HG03460 (cell line): ENCODE results near the gene IFI27L1.
A peak's percentile ranks its signal among the peaks of the same experiment; 100 is the strongest.

Experiments used
- ATAC-seq: cut with Tn5 transposase; IDR thresholded peaks from one replicate; pipeline ENCODE4 v1.9.1; 2021; ENCODE audit not compliant: unreplicated experiment

IFI27L1 gene

DNA sequence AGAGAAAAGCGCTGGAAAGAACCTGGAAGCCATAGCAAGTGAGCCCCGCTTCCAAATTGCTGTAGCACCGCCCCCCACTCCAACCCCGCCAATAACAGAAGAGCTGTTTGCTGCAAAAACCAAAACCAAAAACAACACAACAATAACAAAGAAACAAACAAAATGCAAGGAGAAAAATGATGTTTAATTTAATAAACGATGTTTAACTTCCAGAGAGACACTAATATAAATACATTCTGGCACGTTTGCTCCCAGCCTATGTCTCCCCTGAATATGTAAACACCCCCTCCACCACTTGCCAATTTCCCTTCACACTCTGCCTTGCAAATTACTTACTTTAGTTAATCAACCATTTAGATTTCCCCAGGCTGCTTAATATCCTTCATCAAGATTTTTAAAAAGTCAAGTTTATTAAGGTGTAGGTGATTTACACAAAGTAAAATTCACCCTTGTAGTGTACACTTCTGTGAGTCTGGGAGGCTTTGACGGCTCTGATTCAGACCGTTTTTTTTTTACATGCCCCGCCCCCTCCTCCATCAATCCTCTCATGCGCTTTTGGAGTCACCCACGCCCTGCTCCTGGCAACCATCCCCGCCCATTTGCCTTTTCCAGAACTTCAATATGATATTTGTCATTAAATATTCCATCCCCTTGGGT lies 48.8 kb downstream of the IFI27L1 start:
- no peak for ATAC-seq

- ATAC-seq, result no peak
Observed at GRCh38 chr14:94132285-94132887, 51.3 kb downstream of the IFI27L1 start.

DNA sequence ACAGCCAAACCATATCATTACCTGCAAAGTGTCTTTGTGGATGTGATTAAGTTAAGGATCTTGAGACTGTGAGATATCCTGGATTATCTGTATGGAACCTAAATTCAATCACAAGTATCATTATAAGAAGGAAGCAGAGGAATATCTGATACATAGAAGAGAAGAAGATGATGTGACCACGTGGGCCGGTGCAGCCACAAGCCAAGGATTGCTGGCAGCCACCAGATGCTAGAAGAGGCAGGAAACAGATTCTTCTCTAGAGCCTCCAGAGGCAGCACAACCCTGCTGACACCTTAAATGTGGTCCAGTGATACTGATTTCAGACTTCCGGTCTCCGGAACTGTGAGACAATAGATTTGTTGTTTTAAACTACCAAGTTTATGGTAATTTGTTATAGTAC lies 54.4 kb downstream of the IFI27L1 start:
- ATAC-seq, result no peak

GRCh38 chr14:94136575-94137331 lies 55.6 kb downstream of the IFI27L1 start:
- ATAC-seq, result peak; percentile 87

DNA sequence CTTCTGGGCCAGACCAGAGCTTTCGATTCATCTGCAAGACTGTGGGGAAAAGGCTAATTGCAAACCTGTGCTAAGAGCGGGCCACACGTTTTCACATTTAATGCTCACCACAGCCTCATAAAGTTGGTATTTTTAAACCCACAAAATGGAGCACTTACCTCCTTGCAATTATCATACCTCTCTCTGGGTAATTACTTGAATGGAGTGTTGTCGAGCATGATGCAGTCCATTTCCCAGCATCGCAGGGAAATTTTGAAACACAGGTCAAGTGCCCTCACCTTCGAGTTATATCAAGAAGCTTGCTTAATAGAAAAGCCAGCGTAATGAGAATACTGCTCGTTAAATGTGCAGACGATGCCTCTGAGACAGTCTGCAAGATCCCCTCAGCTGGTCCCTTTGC lies 57.1 kb downstream of the IFI27L1 start:
- no peak for ATAC-seq

- ATAC-seq, result no peak
Observed at GRCh38 chr14:94139006-94139405, 57.9 kb downstream of the IFI27L1 start.

DNA sequence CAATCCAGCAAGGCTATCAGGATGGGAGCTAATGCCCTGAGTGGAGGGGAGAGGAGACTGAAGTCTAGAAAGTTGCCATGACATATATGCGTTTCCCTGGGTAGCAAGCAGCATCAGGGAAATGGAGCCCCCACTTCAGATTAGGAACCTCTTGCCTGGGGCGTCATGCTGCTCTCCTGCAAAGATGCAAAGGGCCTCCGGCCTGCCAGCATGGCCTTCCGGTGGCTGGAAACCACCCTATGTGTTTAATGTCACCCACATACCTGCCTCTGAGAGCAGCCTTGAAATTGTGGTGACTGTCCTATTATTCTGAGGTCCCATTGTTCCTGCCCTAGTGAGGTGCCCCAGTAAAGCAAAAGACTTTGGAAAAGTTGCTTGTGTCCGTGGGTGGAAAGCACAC lies 58.3 kb downstream of the IFI27L1 start:
- ATAC-seq, result no peak

- ATAC-seq, result no peak
Observed at GRCh38 chr14:94142247-94142646, 61.1 kb downstream of the IFI27L1 start.

DNA sequence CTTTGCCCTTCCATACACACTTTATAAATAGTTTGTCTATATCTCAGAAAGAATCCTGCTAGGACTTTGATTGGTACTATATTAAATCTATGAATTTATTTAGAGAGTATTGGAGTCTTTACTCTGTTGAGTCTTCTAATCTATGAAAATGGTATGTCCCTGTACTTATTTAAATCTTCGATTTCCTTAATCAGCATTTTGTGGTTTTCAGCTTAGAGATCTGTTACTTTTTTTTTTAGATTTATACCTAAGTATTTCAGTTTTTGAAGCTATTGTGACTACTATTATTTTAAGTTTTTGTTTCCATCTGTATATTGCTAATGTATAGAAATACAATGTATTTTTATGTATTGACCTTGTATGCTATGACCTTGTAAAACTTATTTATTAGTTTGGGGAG lies 61.7 kb downstream of the IFI27L1 start:
- no peak for ATAC-seq

DNA sequence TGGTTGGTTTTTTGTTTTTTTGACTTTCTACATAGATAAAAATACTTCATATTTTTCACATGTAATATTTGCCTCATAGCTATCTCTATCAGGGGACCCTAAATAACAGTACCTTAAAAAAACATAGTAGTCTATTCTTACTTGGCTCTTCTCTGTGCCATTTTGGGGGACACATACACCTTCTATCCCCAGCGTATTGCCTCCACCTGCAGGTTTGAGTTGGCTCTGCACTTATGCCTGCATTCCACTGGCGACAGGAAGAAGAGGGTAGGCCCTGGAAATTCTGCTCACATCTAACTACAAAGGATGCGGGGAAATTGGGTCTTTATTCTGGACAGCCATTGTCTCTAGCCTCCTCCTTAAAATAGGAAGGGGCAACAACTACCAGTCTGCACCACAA lies 62.1 kb downstream of the IFI27L1 start:
- ATAC-seq, result no peak

- ATAC-seq, result no peak
Observed at GRCh38 chr14:94143711-94144110, 62.6 kb downstream of the IFI27L1 start.

DNA sequence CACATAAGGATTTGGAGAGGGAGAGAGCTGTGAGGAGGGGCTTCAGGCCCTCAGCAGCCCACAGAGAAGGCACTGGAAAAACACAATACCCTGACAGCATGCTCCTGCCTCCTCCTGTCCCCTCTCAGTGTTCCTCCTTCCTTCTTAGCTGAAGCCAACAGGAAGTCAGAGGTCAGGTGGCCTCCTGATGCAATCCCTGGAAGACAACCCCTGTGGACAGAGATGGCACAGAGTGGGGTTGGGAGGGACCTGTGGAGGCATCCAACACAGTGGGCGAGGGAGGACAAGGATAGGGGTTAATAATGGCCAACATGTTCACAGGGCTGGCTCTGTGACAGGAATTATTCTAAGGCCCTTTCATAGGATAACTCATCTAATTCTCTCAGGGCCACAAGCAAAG lies 63.7 kb downstream of the IFI27L1 start:
- no peak for ATAC-seq

- ATAC-seq, result no peak
Observed at GRCh38 chr14:94145902-94146527, 64.9 kb downstream of the IFI27L1 start.
